ENCODE results near the gene IL32. TPM values are rescaled to one million over a fixed set of nuclear protein-coding genes. Genes with fewer than 3 reads are reported as not detected.

IL32 gene
- total RNA-seq, 6 experiments from 2014 or later: 204 to 1,268 (median 669) TPM

GRCh38 chr16:3096362-3096761 lies 30.9 kb downstream of the IL32 start:
- ATAC-seq (no peak), DNase-seq (no peak)
- no peak overlapping the region for H3K27ac ChIP-seq
- H3K4me3 ChIP-seq: no peak overlapping the region
- intact Hi-C loops (cut with DNase I): no loop called here
- no CpG with 5 or more reads among the region's 6 CpGs for WGBS (ENCODE audit: insufficient coverage, low coverage, low lambda C conversion rate, missing lambda C conversion rate)
- H3K4me1 ChIP-seq: peaks cover 0 to 5% (median 2%) of the 10 kb centered on the region in 4 donors
- TF ChIP-seq POLR2A (IDR thresholded peaks at IDR 0.05): no peak
- no peak for TF ChIP-seq CTCF (IDR thresholded peaks at IDR 0.05)
- no peaks in the 10 kb centered on the region for H3K36me3 ChIP-seq
- no peaks in the 10 kb centered on the region for H3K27me3 ChIP-seq
- H3K9me3 ChIP-seq: no peaks in the 10 kb centered on the region

- Histone ChIP-seq H3K9me3 (no peaks in the 10 kb centered on the region), H3K36me3 (no peaks in the 10 kb centered on the region), H3K4me1 (peaks cover 0 to 5% (median 2%) of the 10 kb centered on the region in 4 donors), H3K27ac (no peak overlapping the region), H3K27me3 (no peaks in the 10 kb centered on the region), H3K4me3 (no peak overlapping the region)
- intact Hi-C loops (cut with DNase I): no loop called here
- ATAC-seq: no peak
- WGBS (ENCODE audit: insufficient coverage, low coverage, low lambda C conversion rate, missing lambda C conversion rate): 54% methylated on average over 4 of the region's 8 CpGs
- TF ChIP-seq CTCF (IDR thresholded peaks at IDR 0.05) (no peak), POLR2A (IDR thresholded peaks at IDR 0.05) (no peak)
- no peak for DNase-seq
Measured at GRCh38 chr16:3097266-3097665, 31.8 kb downstream of the IL32 start.

GRCh38 chr16:3098459-3099394 lies 33.3 kb downstream of the IL32 start, which contains the start of gene ZSCAN10:
TSS of gene ZSCAN10 (minus strand) at chr16:3099294. CDS start at chr16:3092937, 6,357 bp downstream.
- WGBS (ENCODE audit: insufficient coverage, low coverage, low lambda C conversion rate, missing lambda C conversion rate): 77% methylated on average over 5 of the region's 21 CpGs
- intact Hi-C loops (cut with DNase I): no loop called here
- ATAC-seq (no peak), DNase-seq (peak in 1 of 3 donors; percentile 47)
- H3K36me3 ChIP-seq: no peaks in the 10 kb centered on the region
- no peak within 1 kb of the TSS for H3K27ac ChIP-seq
- no peak for TF ChIP-seq CTCF (IDR thresholded peaks at IDR 0.05)
- no peak for TF ChIP-seq POLR2A (IDR thresholded peaks at IDR 0.05)
- H3K9me3 ChIP-seq: no peaks in the 10 kb centered on the region
- H3K4me1 ChIP-seq: peaks cover 0 to 5% (median 2%) of the 10 kb centered on the region in 4 donors
- H3K4me3 ChIP-seq: peak within 1 kb of the TSS in 2 of 3 donors; percentile 12 to 41
- H3K27me3 ChIP-seq: no peaks in the 10 kb centered on the region

- no peak for ATAC-seq
- WGBS (ENCODE audit: insufficient coverage, low coverage, low lambda C conversion rate, missing lambda C conversion rate): 81% methylated on average over 5 of the region's 5 CpGs
Measured at GRCh38 chr16:3099395-3099731, 33.9 kb downstream of the IL32 start.

More at GRCh38 chr16:3099395-3099731, 33.9 kb downstream of the IL32 start:
- TF ChIP-seq POLR2A (IDR thresholded peaks at IDR 0.05) (no peak), CTCF (IDR thresholded peaks at IDR 0.05) (no peak)
- H3K9me3 ChIP-seq: no peaks in the 10 kb centered on the region
- no peaks in the 10 kb centered on the region for H3K27me3 ChIP-seq
- DNase-seq: no peak
- no peak overlapping the region for H3K27ac ChIP-seq
- intact Hi-C loops (cut with DNase I): no loop called here
- H3K4me3 ChIP-seq: no peak overlapping the region
- H3K4me1 ChIP-seq: peaks cover 0 to 5% (median 2%) of the 10 kb centered on the region in 4 donors
- H3K36me3 ChIP-seq: no peaks in the 10 kb centered on the region
